ENCODE results near the gene ADCYAP1.

The ADCYAP1 gene

GRCh38 chr18:910247-910646, 5.6 kb downstream of the ADCYAP1 start:
- Histone ChIP-seq H3K4me1 (ENCODE audit: insufficient read depth, low read length, severe bottlenecking) (no peaks in the 10 kb centered on the region), H3K9ac (ENCODE audit: low read length) (no peak overlapping the region), H3K9me2 (ENCODE audit: low read depth, low read length) (no peaks in the 10 kb centered on the region), H3K4me3 (ENCODE audit: low read depth, low read length, poor library complexity, severe bottlenecking) (no peak overlapping the region), H3K27ac (ENCODE audit: low read depth, low read length, poor library complexity, severe bottlenecking) (no peak overlapping the region), H4K20me1 (ENCODE audit: insufficient read depth, low read length) (no peaks in the 10 kb centered on the region), H2AFZ (ENCODE audit: low read length) (no peak overlapping the region), H3K27me3 (ENCODE audit: insufficient read depth, low read length) (no peaks in the 10 kb centered on the region), H3F3A (ENCODE audit: insufficient read depth, low read length) (no peaks in the 10 kb centered on the region), H3K9me3 (ENCODE audit: low read length) (no peaks in the 10 kb centered on the region), H3K4me2 (ENCODE audit: low read length) (no peak overlapping the region), H3K36me3 (ENCODE audit: insufficient read depth, low read length) (no peaks in the 10 kb centered on the region), H3K79me2 (ENCODE audit: insufficient read depth, low read length) (no peaks in the 10 kb centered on the region)
- no peak for TF ChIP-seq EZH2 (IDR thresholded peaks at IDR 0.05; ENCODE audit: borderline replicate concordance, low read length)
- TF ChIP-seq, protein P1, sequence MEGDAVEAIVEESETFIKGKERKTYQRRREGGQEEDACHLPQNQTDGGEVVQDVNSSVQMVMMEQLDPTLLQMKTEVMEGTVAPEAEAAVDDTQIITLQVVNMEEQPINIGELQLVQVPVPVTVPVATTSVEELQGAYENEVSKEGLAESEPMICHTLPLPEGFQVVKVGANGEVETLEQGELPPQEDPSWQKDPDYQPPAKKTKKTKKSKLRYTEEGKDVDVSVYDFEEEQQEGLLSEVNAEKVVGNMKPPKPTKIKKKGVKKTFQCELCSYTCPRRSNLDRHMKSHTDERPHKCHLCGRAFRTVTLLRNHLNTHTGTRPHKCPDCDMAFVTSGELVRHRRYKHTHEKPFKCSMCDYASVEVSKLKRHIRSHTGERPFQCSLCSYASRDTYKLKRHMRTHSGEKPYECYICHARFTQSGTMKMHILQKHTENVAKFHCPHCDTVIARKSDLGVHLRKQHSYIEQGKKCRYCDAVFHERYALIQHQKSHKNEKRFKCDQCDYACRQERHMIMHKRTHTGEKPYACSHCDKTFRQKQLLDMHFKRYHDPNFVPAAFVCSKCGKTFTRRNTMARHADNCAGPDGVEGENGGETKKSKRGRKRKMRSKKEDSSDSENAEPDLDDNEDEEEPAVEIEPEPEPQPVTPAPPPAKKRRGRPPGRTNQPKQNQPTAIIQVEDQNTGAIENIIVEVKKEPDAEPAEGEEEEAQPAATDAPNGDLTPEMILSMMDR (IDR thresholded peaks at IDR 0.05; ENCODE audit: low read length) = no peak

DNA sequence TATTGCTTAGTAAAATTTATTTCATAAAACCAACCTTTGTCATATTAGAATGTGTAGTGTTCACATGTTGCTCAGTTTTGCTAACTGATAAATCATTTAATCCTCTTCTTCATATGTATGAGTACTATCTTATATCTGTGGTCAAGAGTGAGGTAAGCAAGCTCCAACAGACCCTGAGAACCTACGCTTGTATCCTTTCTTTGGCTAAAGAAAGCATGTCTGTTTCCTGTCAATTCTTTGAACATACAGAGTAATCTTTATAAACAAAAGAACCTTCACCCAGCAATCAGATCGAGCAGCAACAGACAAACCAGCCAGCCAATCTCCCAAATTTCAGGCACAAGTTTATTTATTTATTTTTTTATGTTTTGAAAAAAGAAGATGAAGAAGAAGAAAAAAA, 6.4 kb downstream of the ADCYAP1 start:
- TF ChIP-seq, protein P1 (IDR thresholded peaks at IDR 0.05; ENCODE audit: low read length) = no peak
- TF ChIP-seq EZH2 (IDR thresholded peaks at IDR 0.05; ENCODE audit: borderline replicate concordance, low read length) = no peak
- Histone ChIP-seq H3K9ac (ENCODE audit: low read length) (no peak overlapping the region), H3K4me1 (ENCODE audit: insufficient read depth, low read length, severe bottlenecking) (no peaks in the 10 kb centered on the region), H4K20me1 (ENCODE audit: insufficient read depth, low read length) (no peaks in the 10 kb centered on the region), H3K9me3 (ENCODE audit: low read length) (no peaks in the 10 kb centered on the region), H2AFZ (ENCODE audit: low read length) (no peak overlapping the region), H3K27ac (ENCODE audit: low read depth, low read length, poor library complexity, severe bottlenecking) (no peak overlapping the region), H3K4me2 (ENCODE audit: low read length) (no peak overlapping the region), H3K36me3 (ENCODE audit: insufficient read depth, low read length) (no peaks in the 10 kb centered on the region), H3K79me2 (ENCODE audit: insufficient read depth, low read length) (no peaks in the 10 kb centered on the region), H3K4me3 (ENCODE audit: low read depth, low read length, poor library complexity, severe bottlenecking) (no peak overlapping the region), H3F3A (ENCODE audit: insufficient read depth, low read length) (no peaks in the 10 kb centered on the region), H3K9me2 (ENCODE audit: low read depth, low read length) (no peaks in the 10 kb centered on the region), H3K27me3 (ENCODE audit: insufficient read depth, low read length) (no peaks in the 10 kb centered on the region)

DNA sequence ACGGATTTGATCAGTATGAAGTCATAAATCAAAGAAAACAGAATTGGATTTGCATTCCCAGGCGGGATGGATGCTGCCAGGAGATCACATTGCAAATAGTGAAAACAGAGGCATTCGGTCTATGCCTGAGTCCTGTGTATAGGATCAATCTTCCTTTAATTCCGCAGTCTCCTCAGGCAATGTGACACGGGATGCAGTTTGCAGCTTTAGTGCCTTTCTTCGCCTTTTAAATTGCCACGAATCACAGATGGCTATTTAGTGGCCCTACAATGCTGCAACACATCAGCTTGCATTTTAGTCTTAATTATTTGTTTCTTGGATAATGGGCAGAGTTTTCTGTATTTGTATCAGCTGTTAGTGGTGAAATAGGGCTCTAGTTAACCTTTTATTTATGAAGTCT, 6.8 kb downstream of the ADCYAP1 start:
- Histone ChIP-seq H3K4me2 (ENCODE audit: low read length) (no peak overlapping the region), H3K9me2 (ENCODE audit: low read depth, low read length) (no peaks in the 10 kb centered on the region), H3K27me3 (ENCODE audit: insufficient read depth, low read length) (no peaks in the 10 kb centered on the region), H3K9me3 (ENCODE audit: low read length) (no peaks in the 10 kb centered on the region), H2AFZ (ENCODE audit: low read length) (no peak overlapping the region), H3K4me3 (ENCODE audit: low read depth, low read length, poor library complexity, severe bottlenecking) (no peak overlapping the region), H3K27ac (ENCODE audit: low read depth, low read length, poor library complexity, severe bottlenecking) (no peak overlapping the region), H3K4me1 (ENCODE audit: insufficient read depth, low read length, severe bottlenecking) (no peaks in the 10 kb centered on the region), H3K9ac (ENCODE audit: low read length) (no peak overlapping the region), H3K79me2 (ENCODE audit: insufficient read depth, low read length) (no peaks in the 10 kb centered on the region), H3F3A (ENCODE audit: insufficient read depth, low read length) (no peaks in the 10 kb centered on the region), H3K36me3 (ENCODE audit: insufficient read depth, low read length) (no peaks in the 10 kb centered on the region), H4K20me1 (ENCODE audit: insufficient read depth, low read length) (no peaks in the 10 kb centered on the region)
- TF ChIP-seq EZH2 (IDR thresholded peaks at IDR 0.05; ENCODE audit: borderline replicate concordance, low read length) = no peak
- TF ChIP-seq, protein P1 (IDR thresholded peaks at IDR 0.05; ENCODE audit: low read length) = no peak
